Left renal pelvis (tissue), 4 donors: ENCODE results near the gene GFI1. TPM values are rescaled to one million over a fixed set of nuclear protein-coding genes. Genes with fewer than 3 reads are reported as not detected.

Source experiments
- DNase-seq, 4 donors: peaks; one replicate each; pipeline ENCODE4 v3.0.0-alpha.2; 2013; ENCODE audit warnings: low read depth in 4 of 4, low spot score in 3 of 4
- polyA plus RNA-seq, 4 donors: library from polyadenylated mRNA; unstranded; fragments of 120-200 nt; gene quantifications; one replicate each; pipeline ENCODE4 v1.2.1, GENCODE V29; 2013; ENCODE audit not compliant: insufficient read length in 4 of 4

The GFI1 gene
- polyA plus RNA-seq, 4 donors = 0.22 to 0.47 (median 0.29) TPM

DNA sequence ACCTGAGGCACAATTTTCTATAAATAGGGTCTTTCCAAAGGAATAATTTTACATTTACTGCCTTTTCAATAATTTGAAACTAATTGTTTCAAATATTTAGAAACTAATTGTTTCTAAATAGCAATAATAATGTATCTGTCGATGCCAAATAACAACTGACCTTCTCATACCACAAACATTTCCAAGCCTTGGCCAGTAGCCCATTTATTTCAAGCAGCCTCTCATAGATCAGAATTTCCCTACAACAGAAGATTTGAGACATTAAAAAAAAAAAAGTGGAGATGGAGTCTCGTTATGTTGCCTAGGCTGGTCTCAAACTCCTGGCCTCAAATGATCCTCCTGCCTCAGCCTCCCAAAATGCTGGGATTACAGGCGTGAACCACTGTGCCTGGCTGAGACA is 2.1 kb upstream of the GFI1 start:
- no peak for DNase-seq

DNA sequence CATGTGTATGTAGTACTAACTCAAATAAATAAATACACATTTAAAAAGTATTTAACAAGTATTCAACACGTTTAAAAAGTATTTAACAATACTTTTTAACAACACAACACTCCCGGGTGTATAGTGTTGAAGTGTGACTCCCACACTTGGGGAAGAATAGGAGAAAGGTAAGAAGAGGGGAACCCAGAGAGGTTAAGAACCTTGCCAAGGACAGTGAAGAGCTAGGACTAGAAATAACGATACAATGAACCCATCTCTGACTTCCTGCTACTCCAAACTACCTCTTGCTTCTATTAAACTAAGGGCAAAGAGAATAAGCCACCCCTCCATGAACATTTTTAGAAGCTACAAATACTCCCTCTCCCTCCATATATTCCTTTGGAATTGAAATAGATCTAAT is 1.7 kb upstream of the GFI1 start:
- DNase-seq = no peak

DNA sequence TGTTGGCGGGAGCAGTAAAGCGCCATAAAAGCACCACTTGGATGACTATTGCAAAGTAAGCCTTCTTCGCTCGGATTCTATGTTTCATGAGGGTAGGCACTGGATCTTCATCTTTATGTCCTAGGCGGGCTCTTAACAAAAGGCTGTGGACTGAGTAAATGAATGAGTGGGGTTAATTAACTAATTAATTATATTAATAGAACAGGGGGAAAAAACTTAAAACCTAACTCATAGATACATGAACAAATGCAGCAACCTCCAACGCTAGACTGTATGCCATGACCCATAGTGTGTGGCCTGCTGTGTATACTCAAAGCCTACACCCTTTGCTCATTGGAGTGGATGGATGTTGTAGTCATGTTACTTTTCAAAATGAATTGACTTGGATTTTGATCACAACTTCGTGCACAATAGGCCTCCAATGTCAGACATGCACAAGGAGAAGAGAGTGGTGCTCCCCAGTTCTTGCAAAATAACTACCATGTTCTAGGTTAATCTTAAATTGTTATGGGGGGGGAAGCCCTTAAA is 417 bp upstream of the GFI1 start:
- DNase-seq = no peak

DNA sequence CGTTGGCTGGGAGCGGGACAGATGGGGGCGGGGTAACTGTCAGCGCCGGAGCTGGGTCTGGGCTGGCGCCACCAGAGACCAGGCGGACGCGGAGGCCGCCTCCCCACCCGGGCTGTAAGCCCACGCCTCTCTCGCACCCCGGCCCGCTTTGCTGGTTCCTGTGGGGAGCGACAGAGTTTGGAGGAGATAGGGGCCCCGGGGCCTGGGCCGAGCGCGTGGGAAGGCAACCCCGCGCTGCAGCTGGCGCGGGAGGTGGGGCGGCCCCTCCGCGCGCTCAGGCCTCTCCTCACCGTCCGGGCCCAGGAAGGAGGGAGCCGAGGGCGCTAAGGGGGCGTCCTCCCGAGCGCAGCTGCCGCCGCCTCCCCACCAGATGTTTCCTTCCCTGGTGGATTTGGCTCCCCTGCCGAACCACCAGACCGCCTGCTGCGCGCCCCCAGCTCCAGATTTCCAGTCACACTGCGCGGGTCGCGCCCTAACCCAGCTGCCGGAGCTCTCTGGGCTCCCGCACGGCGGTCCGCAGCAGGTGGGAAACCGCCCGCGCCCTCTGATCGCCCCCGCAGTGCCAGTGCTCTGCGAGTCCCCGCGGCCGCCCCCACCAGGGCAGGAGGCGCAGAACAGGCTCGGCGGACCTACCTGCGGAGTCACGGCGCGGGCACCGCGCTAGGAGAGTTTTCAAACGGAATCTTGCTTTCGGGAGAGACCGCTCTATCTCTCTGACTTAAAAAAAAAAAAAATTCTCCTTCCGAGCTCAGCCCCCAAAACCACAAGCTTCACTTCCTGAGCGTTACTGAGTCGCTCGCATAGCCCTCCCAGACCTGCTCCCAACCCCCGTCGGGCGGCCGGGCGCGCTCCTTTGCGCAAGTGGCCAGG is 1.1 kb downstream of the GFI1 start:
- DNase-seq = no peak

DNA sequence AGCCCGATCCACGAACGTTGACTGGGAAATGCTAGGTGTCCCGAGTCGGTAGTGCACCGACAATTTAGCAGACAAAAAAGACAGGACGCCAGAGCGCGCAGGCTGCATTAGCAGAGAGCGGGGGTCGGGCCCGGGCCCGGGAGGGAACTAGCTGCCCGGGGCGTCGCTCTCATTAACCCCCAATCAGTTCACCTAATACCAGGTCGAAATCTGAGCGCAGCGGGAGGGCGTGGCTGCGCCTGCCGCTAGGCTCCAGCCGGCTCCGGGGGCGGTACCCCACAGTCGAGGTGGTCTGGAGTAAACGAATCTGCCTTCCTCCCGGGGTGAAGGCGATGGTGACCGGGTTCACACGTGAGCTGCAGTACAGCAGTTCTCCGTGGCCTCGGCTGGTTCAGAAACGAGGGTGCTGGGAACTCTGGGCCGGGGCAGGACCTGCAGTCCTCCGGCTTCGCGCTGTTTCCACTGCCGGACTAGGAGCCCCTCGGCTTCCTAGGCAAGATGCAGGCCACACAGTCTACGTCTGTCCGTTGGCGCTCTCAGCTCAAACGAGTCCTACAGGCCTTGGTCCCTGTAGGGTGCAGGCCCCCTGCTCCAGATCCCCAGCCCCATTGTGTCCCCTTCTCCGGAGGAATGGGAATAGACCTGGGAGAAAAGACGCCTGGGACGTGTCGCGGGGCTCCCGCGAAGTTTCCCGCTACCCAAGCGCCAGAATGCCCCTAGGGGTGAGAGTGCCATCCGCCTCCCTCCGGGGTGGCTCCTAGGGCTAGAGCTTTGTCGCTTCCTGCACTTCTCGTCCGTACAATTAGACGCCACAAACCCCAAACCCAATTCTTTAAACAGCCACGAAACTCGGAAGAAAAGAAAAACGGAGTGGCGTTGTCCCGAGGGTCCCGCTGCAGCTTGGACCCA is 2.0 kb downstream of the GFI1 start:
- no peak for DNase-seq

DNA sequence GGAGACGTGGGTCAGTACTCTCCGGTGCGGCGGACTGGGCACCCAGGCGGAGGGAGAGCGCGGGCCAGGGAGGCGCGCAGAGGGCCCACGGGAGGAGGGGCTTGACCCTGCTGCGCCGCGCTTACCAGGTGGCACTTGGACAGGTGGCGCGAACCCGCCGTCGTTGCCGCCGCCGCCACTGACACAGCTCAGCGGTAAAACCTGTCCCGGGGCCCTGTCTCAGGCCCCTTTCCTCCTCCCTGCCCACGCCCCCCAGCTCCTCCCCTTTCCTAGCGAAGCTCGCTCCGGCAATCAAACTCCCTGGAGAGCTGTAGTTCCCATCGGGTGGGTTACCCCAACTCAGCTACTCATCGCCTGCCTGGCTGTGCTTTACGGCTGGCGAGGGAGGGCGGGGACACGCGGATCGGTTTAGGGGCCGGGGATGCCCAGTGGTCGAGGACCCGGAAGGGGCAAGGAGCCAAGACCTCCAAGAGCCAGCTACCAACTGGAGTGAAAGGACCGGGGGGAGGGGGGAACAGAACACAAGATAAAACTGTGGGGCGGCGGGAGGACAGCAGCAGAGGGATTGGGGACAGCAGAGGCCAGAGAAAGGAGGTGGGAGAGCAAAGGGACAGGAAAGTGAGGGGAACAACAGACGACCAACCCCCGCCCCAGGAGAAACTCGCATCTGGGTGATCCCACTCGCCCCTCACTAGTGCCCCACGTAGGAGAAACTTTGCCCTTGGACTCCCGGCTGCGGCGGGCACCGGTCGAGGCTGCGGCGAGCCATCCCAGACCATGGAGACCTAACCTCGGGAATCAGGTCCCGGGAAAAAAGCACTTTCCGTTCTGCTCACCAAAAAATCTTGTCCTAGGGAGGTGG is 2.9 kb downstream of the GFI1 start:
- DNase-seq = no peak

DNA sequence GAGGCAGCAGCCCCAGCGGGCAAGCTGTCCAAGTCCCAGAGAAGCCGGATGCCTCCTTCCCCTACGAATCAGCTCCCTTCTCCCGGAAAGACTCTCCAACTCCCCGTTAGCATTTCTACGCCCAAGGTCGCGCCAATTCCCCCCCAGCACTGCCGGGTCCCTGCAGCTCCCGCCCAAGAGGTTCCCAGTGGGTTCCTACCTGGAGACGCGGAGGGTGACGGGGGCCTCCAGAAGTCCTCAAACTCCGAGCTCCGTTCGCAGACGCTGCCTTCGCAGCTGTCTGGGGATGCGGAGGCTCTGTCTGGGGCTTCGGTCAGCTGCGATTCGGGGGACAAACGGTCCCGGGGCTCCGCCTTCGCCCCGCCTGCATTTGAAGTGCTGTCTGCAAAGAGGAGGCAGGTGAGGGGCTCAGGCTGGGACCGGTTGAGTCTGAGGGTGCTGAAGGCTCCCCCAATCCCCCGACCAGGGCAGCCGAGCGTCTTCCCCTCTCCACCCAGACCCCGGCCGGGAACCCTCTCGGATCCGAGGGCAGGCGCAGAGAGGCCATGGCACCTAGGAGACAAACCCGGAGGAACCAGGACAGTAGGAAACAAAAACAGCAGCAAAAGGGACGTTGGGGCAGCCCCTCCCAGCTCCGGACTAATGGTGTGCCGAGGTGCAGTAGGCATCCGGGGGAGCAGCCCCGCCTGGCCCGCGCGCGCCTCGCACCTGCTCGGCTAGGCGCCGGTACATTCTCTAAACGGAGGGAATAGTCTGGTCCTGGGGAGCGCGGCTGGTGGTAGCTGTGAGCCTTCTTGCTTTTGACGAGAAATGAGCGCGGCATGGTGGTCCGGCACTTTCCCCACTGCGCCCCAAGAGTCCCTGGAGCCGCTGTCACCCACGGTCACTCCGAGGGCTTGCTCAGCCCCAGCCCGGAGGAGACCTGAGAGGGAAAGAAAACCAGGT is 3.8 kb downstream of the GFI1 start:
- DNase-seq = no peak

DNA sequence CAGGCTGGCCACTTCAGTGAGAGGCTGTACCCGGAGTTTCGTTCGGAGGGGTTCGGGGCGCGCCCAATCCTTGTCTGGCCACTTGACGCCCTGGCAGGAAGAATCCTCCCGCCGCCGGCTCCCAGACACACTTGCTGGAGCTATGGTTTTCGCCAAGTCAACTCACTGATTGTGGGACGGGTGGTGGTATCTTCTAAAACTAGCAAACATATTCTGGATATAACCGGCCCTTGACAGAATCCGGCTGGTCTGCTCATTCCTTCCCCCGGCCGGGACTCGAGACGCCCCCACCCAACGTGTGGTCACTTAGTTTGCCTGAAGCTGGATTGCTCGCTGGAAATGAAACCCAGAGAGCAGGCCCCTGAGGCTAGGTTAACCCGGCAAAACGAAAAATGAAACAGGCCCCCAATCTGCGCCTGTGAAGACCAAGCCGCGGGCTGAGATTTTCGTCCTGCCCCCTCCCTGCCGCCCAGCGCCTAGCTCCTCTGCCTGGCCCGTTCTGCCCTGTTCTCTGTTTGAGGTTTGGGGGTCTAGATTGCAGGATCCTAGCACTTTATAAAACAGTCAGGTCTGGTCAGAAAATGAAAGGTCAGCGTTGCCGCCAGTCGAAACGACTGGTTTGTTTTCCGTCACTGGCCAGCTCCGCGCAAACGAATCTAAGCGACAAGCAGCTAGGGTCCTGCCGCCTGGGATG is 4.6 kb downstream of the GFI1 start:
- DNase-seq = no peak

DNA sequence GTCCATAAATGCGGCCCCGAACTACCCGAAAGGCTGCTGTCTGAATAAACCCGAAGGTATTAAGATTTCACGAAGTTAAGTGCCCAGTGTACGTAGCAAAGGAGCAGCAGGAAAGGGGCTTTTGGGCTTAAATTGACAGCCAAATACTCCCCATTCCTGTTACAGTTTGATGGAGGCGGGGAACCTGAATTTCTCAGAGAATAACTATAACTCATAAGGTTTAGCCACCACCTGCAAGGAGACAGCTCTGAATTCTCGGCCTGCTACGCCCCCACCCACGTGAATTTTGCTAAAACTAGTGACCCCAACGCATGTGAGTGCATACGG is 5.2 kb downstream of the GFI1 start:
- no peak for DNase-seq

- no peak for DNase-seq
Measured at GRCh38 chr1:92480813-92481598, 5.7 kb downstream of the GFI1 start.

DNA sequence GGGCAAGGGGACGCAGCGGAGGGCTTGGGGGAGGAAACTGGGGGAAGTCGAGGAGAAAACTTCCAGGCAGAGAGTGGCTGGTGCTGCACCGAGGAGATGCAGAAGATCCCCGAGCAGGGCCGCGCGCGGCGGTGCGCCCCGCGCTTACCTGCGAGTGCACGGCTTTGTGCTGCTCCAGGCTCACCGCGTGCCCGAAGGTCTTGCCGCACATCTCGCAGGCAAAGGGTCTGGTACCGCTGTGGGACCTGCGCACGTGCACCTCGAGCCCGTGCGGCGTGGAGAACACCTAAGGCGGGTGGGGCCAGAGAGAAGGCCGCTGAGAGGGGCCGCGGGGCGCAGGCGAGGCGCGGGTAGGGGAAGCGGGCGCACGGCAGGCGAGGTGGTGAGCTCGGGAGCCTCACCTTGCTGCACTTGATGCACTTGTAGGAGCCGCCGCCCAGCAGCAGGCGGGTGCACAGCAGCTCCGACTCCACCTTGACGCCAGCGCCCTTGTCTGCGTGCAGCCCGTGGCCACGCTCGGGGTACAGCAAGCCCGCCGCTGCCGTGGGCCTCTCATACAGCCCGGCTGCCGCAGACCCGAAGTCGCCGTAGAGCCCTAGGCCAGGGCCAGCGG is 6.4 kb downstream of the GFI1 start:
- no peak for DNase-seq

- DNase-seq = no peak
Measured at GRCh38 chr1:92479587-92479986, 7.1 kb downstream of the GFI1 start.

- no peak for DNase-seq
Measured at GRCh38 chr1:92478393-92478792, 8.3 kb downstream of the GFI1 start.

DNA sequence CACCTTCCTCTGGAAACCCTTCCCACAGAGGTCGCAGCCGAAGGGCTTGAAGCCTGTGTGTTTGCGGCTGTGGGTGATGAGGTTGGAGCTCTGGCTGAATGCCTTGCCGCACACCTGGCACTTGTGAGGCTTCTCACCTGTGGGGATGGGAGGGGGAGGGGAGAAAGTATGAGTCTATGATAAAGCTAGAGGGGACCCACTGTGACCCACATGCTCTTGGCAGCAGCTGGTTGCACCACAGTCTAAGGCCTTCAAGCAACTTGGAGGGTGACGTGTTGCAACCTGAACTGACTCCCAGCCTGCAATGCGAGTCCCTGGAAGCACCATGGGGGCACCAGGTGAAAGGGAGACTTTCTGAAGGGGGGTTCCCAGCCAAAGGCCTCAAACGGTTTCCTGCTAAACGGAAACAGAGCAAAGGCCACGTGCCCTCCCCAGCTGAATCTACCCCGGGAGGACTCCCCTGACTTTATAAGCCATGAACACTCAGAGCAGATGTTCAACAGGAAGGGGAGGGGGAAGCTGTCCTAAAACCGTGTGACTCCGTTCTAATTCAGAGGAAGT is 10.6 kb downstream of the GFI1 start:
- DNase-seq = no peak

- DNase-seq = no peak
Measured at GRCh38 chr1:92475029-92475428, 11.7 kb downstream of the GFI1 start.

DNA sequence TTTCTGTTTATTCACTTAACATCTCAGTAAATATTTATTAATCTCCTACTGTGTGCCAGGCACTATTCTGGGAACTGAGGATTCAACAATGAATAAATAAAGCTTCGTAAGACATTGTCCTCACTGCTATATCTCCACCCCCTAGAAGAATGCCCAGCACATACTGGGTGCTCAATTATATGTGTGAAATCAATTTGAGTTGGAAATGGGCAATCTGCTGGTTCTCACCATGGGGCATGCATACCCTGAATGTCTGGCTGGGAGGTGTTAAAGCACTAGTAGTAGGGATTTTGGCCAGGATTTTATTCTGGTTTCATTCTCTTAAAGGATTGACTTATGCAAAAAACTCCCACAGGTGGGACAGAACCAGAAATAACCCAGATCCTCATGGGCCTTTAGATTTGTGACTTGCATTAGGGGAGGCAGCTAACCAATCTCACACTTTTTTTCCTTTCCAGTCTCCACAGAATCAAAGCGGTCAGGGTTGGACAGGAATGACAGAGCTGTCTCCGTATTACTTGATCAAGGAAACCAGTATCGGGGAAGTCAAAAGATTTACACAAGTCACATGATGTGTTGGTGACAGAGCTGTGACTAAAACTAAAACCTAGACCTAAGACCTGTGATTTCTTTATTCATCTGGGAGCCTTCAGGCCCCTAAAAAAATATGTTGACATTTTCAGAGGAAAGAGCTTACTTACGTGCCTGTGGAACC is 12.8 kb downstream of the GFI1 start:
- DNase-seq = no peak

DNA sequence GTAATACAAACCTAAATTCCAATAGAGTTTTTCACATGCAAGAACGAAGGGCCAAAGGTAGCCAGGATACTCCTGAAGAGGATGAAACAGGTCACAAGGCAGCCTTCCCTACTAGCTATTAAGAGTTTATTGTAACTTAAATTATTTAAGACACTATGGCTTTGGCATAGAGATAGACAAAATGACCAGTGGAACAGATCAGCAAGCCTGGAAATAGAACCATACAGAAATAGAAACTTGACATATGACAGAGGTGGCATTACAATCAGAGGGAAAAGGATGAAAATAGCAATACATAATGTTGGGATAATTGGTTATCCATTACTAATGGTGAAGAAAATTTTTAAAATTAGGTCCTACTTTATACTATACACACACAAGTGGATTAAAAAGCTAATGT is 16.5 kb downstream of the GFI1 start:
- DNase-seq = no peak
